ENCODE results near the gene OSBPL9. TPM values are rescaled to one million over a fixed set of nuclear protein-coding genes. Genes with fewer than 3 reads are reported as not detected.

Gene OSBPL9
- total RNA-seq, 1 experiment from 2014 or later: 67.6 TPM

GRCh38 chr1:51753969-51754368 lies 137.1 kb downstream of the OSBPL9 start:
- TF ChIP-seq CTCF (IDR thresholded peaks at IDR 0.05; ENCODE audit: unreplicated experiment): no peak
- Mint-ChIP-seq H3K27ac (ENCODE audit: unreplicated experiment) (no peak overlapping the region), H3K27me3 (ENCODE audit: unreplicated experiment) (no peaks in the 10 kb centered on the region)

DNA sequence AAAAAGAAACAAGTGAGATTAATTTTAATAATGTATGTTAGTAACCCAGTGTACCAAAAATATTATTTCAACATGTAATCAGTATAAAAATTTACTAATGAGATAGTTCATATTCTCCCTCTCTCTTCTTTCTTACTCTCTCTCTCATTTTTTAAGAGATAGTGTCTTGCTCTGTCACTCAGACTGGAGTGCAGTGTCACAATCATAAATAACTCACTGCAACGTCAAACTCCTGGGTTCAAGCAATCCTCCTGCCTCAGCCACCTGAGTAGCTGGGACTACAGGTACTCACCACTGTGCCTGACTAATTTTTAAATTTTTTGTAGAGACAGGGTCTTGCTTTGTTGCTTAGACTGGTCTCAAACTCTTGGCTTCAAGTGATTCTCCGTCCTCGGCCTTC lies 137.8 kb downstream of the OSBPL9 start:
- intact Hi-C loops (cut with micrococcal nuclease; ENCODE audit: unreplicated experiment): no loop called here
- no peaks in the 10 kb centered on the region for H3K27me3 Mint-ChIP-seq (ENCODE audit: unreplicated experiment)
- no peaks in the 10 kb centered on the region for H3K4me1 Mint-ChIP-seq (ENCODE audit: low read depth, unreplicated experiment)
- H3K27ac Mint-ChIP-seq (ENCODE audit: unreplicated experiment): no peak overlapping the region
- CTCF ChIA-PET: no interaction called here
- peaks cover 3% of the 10 kb centered on the region for H3K9me3 Mint-ChIP-seq (ENCODE audit: low read depth, unreplicated experiment)
- DNase-seq: no peak
- BruUV-seq (replicated peaks): no TSS peak
- no peak for TF ChIP-seq CTCF (IDR thresholded peaks at IDR 0.05; ENCODE audit: unreplicated experiment)
- peaks cover 5% of the 10 kb centered on the region for H3K36me3 Mint-ChIP-seq (ENCODE audit: insufficient read depth, unreplicated experiment)
- H3K4me3 Mint-ChIP-seq (ENCODE audit: low read depth, unreplicated experiment): no peak overlapping the region

More at GRCh38 chr1:51753969-51754368, 137.1 kb downstream of the OSBPL9 start:
- H3K36me3 Mint-ChIP-seq (ENCODE audit: insufficient read depth, unreplicated experiment): peaks cover 8% of the 10 kb centered on the region
- H3K9me3 Mint-ChIP-seq (ENCODE audit: low read depth, unreplicated experiment): peaks cover 3% of the 10 kb centered on the region
- BruUV-seq (replicated peaks): no TSS peak
- CTCF ChIA-PET: no interaction called here
- H3K4me3 Mint-ChIP-seq (ENCODE audit: low read depth, unreplicated experiment): no peak overlapping the region
- intact Hi-C loops (cut with micrococcal nuclease; ENCODE audit: unreplicated experiment): no loop called here
- DNase-seq: no peak
- H3K4me1 Mint-ChIP-seq (ENCODE audit: low read depth, unreplicated experiment): no peaks in the 10 kb centered on the region

DNA sequence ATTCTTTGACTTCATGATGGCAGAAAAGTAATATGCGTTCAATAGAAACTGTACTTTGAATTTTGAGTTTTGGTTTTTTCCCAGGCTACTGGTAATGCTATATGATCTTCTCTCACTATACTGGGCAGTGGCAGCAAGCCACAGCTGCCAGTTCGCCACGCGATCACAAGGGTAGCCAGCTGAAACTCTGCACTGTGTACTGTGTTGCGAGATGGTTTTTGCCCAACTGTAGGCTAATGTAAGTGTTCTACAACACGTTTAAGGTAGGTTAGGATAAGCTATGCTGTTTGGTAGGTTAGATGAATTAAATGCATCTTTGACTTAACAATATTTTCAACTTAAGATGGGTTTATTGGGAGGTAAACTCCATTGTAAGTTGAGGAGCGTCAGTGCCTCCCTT lies 138.5 kb downstream of the OSBPL9 start:
- BruUV-seq (replicated peaks): no TSS peak
- H3K4me1 Mint-ChIP-seq (ENCODE audit: low read depth, unreplicated experiment): no peaks in the 10 kb centered on the region
- peaks cover 7% of the 10 kb centered on the region for H3K36me3 Mint-ChIP-seq (ENCODE audit: insufficient read depth, unreplicated experiment)
- no peak overlapping the region for H3K4me3 Mint-ChIP-seq (ENCODE audit: low read depth, unreplicated experiment)
- H3K27ac Mint-ChIP-seq (ENCODE audit: unreplicated experiment): no peak overlapping the region
- TF ChIP-seq CTCF (IDR thresholded peaks at IDR 0.05; ENCODE audit: unreplicated experiment): no peak
- intact Hi-C loops (cut with micrococcal nuclease; ENCODE audit: unreplicated experiment): no loop called here
- peaks cover 3% of the 10 kb centered on the region for H3K9me3 Mint-ChIP-seq (ENCODE audit: low read depth, unreplicated experiment)
- DNase-seq: no peak
- no peaks in the 10 kb centered on the region for H3K27me3 Mint-ChIP-seq (ENCODE audit: unreplicated experiment)
- CTCF ChIA-PET: no interaction called here

- Mint-ChIP-seq H3K36me3 (ENCODE audit: insufficient read depth, unreplicated experiment) (peaks cover 14% of the 10 kb centered on the region), H3K27me3 (ENCODE audit: unreplicated experiment) (no peaks in the 10 kb centered on the region), H3K4me1 (ENCODE audit: low read depth, unreplicated experiment) (no peaks in the 10 kb centered on the region), H3K27ac (ENCODE audit: unreplicated experiment) (no peak overlapping the region), H3K9me3 (ENCODE audit: low read depth, unreplicated experiment) (peaks cover 3% of the 10 kb centered on the region), H3K4me3 (ENCODE audit: low read depth, unreplicated experiment) (no peak overlapping the region)
- no peak for TF ChIP-seq CTCF (IDR thresholded peaks at IDR 0.05; ENCODE audit: unreplicated experiment)
- intact Hi-C loops (cut with micrococcal nuclease; ENCODE audit: unreplicated experiment): no loop called here
- CTCF ChIA-PET: no interaction called here
- no TSS peak for BruUV-seq (replicated peaks)
- DNase-seq: no peak
Observed at GRCh38 chr1:51756290-51756689, 139.4 kb downstream of the OSBPL9 start.

Measured in Calu3 (cell line).